Muscle layer of colon (tissue), 2 donors: Measurements from ENCODE around the gene TMEM164.
"Not testable (repeated sequence)": the region's sequence is repeated elsewhere in the genome, so short reads cannot be mapped to it uniquely, and the experiment has no call there.

Experiments used
- H3K27ac ChIP-seq: one replicate; pipeline ENCODE4 v1.7.0; 2013; ENCODE audit warnings: low read depth, mild to moderate bottlenecking, low read length, moderate library complexity
- H3K27me3 ChIP-seq, 2 donors: one replicate each; pipeline ENCODE4 v1.7.0; 2013; ENCODE audit warnings: low read length in 2 of 2, mild to moderate bottlenecking in 2 of 2; ENCODE audit not compliant: insufficient read depth in 2 of 2, control insufficient read depth in 1 of 2
- H3K36me3 ChIP-seq: one replicate; pipeline ENCODE4 v1.7.0; 2013; ENCODE audit warnings: mild to moderate bottlenecking, low read length; ENCODE audit not compliant: insufficient read depth
- H3K4me1 ChIP-seq: one replicate; pipeline ENCODE4 v1.7.0; 2013; ENCODE audit warnings: mild to moderate bottlenecking, low read length; ENCODE audit not compliant: insufficient read depth
- H3K4me3 ChIP-seq, 2 donors: one replicate each; pipeline ENCODE4 v1.7.0; 2013; ENCODE audit warnings: low read length in 2 of 2, low read depth in 1 of 2, mild to moderate bottlenecking in 1 of 2, moderate library complexity in 1 of 2
- H3K9ac ChIP-seq: one replicate; pipeline ENCODE4 v1.7.0; 2013; ENCODE audit warnings: low read length
- H3K9me3 ChIP-seq: one replicate; pipeline ENCODE4 v1.7.0; 2013; ENCODE audit warnings: mild to moderate bottlenecking, low read length
- donor health status: abdominal sarcoma.
- donor health status: Adenocarcinoma of cecum.

The TMEM164 gene

DNA sequence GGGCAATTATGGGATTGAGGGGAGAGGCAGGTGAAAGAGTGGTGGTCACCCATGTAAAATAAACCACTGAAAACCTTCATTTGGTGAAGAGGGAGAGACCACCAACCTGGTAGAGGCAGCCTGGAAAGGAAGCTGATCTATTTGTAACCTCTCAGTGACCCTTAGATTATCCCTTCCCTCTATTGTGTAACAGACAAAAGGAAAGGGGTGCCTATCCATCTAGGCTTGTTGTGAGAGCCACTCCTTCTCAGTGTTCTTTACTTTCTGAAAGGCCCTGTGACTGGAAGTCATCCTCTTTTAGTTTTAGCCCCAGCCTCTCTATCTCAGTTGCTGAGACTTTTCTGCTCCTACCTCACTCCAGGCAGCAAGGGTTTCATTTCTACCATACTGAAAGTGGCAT lies 142.4 kb downstream of the TMEM164 start:
- Histone ChIP-seq H3K36me3 (no peaks in the 10 kb centered on the region), H3K9ac (no peak overlapping the region), H3K9me3 (no peaks in the 10 kb centered on the region), H3K4me3 (no peak overlapping the region), H3K27ac (no peak overlapping the region), H3K4me1 (peaks cover 15% of the 10 kb centered on the region), H3K27me3 (peaks cover 0 to 9% of the 10 kb centered on the region in 2 donors)

DNA sequence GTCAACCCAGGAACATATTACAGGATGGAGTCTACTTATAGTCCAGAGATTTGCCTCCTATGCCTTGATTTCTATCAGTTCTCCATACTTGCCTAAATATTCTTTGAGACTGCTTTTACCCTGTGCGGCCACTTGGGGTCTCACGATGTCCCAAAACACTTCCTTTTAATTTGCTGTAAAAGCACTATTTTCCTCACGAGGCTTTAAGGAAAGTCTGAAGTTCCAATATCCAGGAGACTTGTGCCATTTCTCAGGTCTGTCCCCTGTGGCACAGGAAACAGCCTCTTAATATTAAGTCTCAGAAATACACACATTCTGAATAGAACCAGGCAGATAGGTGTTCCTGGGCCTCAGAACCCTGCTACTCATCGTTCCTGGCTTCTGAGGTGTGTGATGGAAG lies 142.9 kb downstream of the TMEM164 start:
- Histone ChIP-seq H3K9me3 (no peaks in the 10 kb centered on the region), H3K27me3 (peaks cover 0 to 9% of the 10 kb centered on the region in 2 donors), H3K4me1 (peaks cover 15% of the 10 kb centered on the region), H3K36me3 (no peaks in the 10 kb centered on the region), H3K27ac (no peak overlapping the region), H3K9ac (no peak overlapping the region), H3K4me3 (no peak overlapping the region)

DNA sequence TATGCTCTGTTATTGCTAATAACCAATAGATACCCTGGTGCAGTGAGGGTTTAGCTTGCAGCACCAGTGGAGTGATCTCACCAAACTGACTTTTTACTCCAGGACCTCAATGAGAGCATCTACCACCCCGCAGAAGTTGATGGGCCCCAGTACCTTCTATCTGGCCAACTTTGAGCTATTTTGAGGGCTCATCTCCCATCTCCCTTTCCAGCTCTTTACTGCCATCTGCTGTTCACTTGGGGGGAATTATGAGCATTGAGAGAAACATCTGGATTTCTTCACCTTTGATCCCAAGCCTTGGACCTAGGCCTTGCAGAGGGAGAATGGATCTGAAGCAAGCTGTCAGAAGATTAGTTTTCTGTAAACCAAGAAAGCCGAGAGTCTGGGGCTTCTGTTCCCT lies 143.6 kb downstream of the TMEM164 start:
- Histone ChIP-seq H3K27ac (no peak overlapping the region), H3K4me3 (no peak overlapping the region), H3K9ac (no peak overlapping the region), H3K9me3 (no peaks in the 10 kb centered on the region), H3K4me1 (peaks cover 15% of the 10 kb centered on the region), H3K27me3 (peaks cover 0 to 9% of the 10 kb centered on the region in 2 donors), H3K36me3 (no peaks in the 10 kb centered on the region)

DNA sequence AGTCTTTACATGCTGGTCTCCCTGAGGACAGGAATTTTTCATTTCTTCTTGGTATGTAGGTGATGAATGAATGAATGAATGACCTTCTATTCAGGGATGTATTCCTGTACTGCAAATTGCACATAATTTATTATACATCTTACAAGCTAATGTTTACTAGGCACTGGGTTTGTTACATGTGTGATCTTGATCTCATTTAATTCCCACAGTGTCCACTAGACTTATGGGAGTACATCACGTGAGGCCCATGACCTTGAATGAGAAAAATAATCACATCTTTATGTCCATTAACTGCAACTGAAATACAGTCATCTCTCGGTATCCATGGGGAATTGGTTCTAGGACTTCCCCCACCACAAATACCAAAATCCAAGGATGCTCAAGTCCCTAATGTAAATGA lies 150.3 kb downstream of the TMEM164 start:
- no peaks in the 10 kb centered on the region for H3K27me3 ChIP-seq
- no peaks in the 10 kb centered on the region for H3K4me1 ChIP-seq
- H3K27ac ChIP-seq = no peak overlapping the region
- H3K4me3 ChIP-seq = no peak overlapping the region
- no peaks in the 10 kb centered on the region for H3K9me3 ChIP-seq
- no peaks in the 10 kb centered on the region for H3K36me3 ChIP-seq
- no peak overlapping the region for H3K9ac ChIP-seq

DNA sequence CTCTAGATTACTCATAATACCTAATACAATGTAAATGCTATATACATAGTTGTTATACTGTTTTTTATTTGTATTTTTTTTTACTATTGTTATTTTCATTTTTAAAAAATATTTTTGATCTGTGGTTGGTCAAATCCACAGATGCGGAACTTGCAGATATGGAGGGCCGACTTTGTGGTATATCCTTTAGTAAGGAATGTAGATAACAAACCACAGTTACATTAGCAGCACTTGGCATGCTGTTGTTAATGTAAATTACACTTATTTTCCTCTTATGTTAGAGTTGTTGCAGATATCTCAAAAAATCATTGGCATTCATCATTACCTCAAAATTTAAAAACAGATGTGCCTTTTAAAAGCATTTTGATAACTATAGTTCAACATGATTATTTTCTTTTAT lies 151.0 kb downstream of the TMEM164 start:
- no peak overlapping the region for H3K4me3 ChIP-seq
- H3K36me3 ChIP-seq = no peaks in the 10 kb centered on the region
- no peak overlapping the region for H3K27ac ChIP-seq
- no peaks in the 10 kb centered on the region for H3K9me3 ChIP-seq
- no peak overlapping the region for H3K9ac ChIP-seq
- H3K27me3 ChIP-seq = no peaks in the 10 kb centered on the region
- H3K4me1 ChIP-seq = no peaks in the 10 kb centered on the region

DNA sequence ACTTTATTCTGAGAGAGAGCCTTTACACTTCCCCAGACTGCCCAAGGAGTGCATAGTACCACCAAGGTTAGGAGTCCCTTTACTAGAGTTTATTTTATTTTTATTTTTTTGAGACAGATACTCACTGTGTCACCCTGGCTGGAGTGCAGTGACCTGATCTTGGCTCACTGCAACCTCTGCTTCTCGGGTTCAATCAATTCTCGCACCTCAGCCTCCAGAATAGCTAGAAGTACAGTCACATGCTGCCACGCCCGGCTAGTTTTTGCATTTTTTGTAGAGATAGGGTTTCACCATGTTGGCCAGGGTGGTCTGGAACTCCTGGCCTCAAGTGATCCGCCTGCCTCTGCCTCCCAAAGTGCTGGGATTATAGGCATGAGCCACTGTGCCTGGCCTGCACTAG lies 151.4 kb downstream of the TMEM164 start:
- not testable (repeated sequence) for H3K27ac ChIP-seq, H3K36me3 ChIP-seq

DNA sequence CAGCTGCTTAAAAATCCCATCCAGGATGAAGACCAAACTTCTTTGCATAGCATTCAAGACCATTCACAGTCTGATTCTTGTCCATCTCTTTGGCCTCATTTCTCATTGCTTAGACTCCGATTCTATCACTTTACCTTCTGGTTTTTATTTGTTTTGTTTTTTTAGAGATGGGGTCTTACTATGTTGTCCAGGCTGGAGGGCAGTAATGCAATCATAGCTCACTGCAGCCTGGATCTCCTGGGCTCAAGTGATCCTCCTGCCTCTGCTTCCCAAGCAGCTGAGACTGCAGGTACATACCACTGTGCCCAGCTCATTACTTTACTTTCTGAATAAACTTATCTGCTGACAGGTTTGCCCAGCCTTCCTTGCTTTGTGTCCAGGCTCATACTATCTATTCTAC lies 152.8 kb downstream of the TMEM164 start:
- Histone ChIP-seq H3K27ac (no peak overlapping the region), H3K36me3 (no peaks in the 10 kb centered on the region), H3K9me3 (no peaks in the 10 kb centered on the region), H3K9ac (no peak overlapping the region), H3K4me3 (no peak overlapping the region), H3K4me1 (no peaks in the 10 kb centered on the region), H3K27me3 (no peaks in the 10 kb centered on the region)

More for the DNA sequence above, 151.4 kb downstream of the TMEM164 start:
- H3K9me3 ChIP-seq, H3K9ac ChIP-seq, H3K27me3 ChIP-seq, H3K4me3 ChIP-seq, H3K4me1 ChIP-seq: not testable (repeated sequence)

DNA sequence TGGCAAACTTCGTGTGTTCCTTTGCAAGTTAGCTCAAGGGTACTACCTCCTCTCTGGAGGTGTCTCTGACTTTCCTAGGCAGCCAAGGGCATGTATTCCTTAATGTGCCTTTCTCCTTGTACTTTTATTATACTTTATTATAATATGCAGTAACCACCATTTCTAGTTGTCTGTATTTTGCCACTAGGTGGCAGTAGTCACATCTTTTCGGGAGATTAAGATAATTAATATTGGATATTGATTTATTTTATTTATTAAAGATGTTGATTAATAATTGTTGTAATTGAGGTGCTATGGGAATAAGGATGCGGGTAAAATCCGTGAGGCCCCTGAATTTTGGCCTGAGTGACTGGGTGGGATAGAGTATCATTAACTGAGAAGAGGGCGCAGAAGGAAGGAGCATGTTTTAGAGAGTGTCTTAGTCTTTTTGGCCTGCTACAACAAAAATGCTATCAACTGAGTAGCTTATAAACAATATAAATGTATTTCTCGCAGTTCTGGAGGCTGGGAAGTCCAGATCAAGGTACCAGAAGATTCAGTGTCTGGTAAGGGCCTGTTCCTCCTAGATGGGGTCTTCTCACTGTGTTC lies 153.3 kb downstream of the TMEM164 start:
- Histone ChIP-seq H3K4me3 (no peak overlapping the region), H3K27ac (no peak overlapping the region), H3K27me3 (no peaks in the 10 kb centered on the region), H3K9ac (no peak overlapping the region), H3K4me1 (no peaks in the 10 kb centered on the region), H3K36me3 (no peaks in the 10 kb centered on the region), H3K9me3 (no peaks in the 10 kb centered on the region)

DNA sequence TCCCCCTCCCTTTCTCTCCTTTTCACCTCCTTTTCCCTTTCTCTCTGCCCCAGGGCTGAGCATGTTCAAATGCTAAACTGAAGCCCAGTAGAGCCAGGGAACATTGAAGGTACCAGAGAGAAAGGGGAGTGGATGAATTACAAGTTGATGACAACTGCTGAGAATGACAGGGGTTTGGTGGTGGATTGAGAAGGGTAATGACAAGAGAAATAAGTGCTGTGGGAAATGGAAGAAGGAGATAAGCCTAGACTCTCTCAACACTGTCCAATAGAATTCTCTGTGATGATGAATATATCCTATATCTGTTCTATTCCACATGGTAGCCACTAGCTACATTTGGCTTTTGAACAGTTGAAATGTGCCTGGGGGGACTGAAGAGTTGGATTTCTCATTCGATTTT lies 154.5 kb downstream of the TMEM164 start:
- Histone ChIP-seq H3K27me3 (no peaks in the 10 kb centered on the region), H3K36me3 (no peaks in the 10 kb centered on the region), H3K9me3 (no peaks in the 10 kb centered on the region)

DNA sequence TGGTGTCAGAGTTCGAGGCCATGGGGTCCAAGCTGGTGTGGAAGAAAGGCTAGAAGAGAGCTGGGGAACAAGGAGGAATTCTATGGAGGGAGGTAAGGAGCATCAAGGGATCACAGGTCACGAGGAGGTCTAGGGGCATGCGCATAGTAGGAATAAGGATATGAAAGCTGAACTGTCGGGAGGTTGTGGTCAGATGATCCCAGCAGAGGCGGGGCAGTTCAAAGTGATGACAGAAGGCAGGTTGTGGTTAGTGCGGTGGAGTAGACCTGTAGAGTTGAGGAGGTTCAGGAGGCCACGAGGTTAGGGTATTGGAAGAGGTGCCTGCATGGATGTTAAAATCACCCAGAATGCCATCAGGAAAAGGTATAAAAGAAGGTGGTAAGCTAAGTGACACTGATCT lies 156.3 kb downstream of the TMEM164 start:
- Histone ChIP-seq H3K4me1 (no peaks in the 10 kb centered on the region), H3K9me3 (no peaks in the 10 kb centered on the region), H3K27me3 (no peaks in the 10 kb centered on the region), H3K4me3 (no peak overlapping the region), H3K36me3 (no peaks in the 10 kb centered on the region), H3K27ac (no peak overlapping the region), H3K9ac (no peak overlapping the region)

More for the DNA sequence above, 154.5 kb downstream of the TMEM164 start:
- Histone ChIP-seq H3K27ac (no peak overlapping the region), H3K9ac (no peak overlapping the region), H3K4me1 (no peaks in the 10 kb centered on the region), H3K4me3 (no peak overlapping the region)

DNA sequence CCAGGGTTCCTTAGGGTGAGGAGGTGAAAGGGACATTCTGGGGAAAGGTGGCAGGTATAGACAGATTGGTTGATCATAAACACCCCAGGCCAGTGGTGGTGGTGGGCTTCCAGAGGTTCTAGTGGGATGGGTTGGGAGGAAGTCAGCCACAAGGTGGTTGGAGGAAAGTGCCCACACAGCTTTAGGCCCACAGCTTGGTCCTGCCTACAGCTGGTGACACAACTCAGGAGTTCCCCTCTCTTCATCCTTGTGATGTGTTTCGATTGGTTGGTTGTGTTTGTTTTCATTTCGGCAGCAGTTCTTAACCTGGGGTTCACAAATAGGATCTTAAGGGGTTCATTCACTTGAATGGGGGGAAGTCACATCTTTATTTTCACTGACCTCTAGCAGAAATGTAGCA lies 157.0 kb downstream of the TMEM164 start:
- Histone ChIP-seq H3K36me3 (no peaks in the 10 kb centered on the region), H3K27ac (no peak overlapping the region), H3K9ac (no peak overlapping the region), H3K4me1 (no peaks in the 10 kb centered on the region), H3K4me3 (no peak overlapping the region), H3K9me3 (no peaks in the 10 kb centered on the region), H3K27me3 (no peaks in the 10 kb centered on the region)

DNA sequence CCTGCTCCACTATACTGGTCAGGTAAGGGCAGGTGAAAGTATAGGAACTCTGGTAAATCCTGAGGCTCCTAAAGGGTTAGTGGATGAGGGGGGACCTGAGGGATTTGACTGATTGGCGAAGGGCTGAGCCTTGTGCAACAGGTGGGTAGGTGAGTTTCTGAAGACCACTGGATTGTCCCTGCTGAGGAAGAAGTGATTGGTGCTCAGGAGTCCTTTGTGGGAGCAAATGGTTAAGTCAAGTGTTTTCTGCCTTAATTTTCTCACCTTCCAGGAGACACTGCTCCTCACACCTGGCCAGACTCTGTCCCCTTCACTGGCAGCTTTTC lies 158.4 kb downstream of the TMEM164 start:
- Histone ChIP-seq H3K27ac (no peak overlapping the region), H3K9me3 (no peaks in the 10 kb centered on the region)

More for the DNA sequence above, 158.4 kb downstream of the TMEM164 start:
- Histone ChIP-seq H3K36me3 (no peaks in the 10 kb centered on the region), H3K4me3 (no peak overlapping the region), H3K27me3 (peaks cover 0 to 5% of the 10 kb centered on the region in 2 donors), H3K4me1 (no peaks in the 10 kb centered on the region), H3K9ac (no peak overlapping the region)
